ENCODE data around the gene MRPS21. TPM values are rescaled to one million over a fixed set of nuclear protein-coding genes. Genes with fewer than 3 reads are reported as not detected.
"Not testable (repeated sequence)": the region's sequence is repeated elsewhere in the genome, so short reads cannot be mapped to it uniquely, and the experiment has no call there.

Gene MRPS21
- total RNA-seq, 6 experiments from 2014 or later: 22.9 to 30.5 (median 25.0) TPM

- intact Hi-C loops (cut with DNase I): no loop called here
- no peak for DNase-seq
Observed at GRCh38 chr1:150302338-150302737, 8.7 kb downstream of the MRPS21 start.

GRCh38 chr1:150302902-150303301 is 9.2 kb downstream of the MRPS21 start:
- TF ChIP-seq POLR2A (IDR thresholded peaks at IDR 0.05) (no peak), CTCF (IDR thresholded peaks at IDR 0.05) (no peak)
- Histone ChIP-seq H3K27ac (no peak overlapping the region), H3K9me3 (no peaks in the 10 kb centered on the region), H3K27me3 (no peaks in the 10 kb centered on the region), H3K4me3 (no peak overlapping the region), H3K36me3 (peaks cover 0 to 31% (median 8%) of the 10 kb centered on the region in 4 donors), H3K4me1 (no peaks in the 10 kb centered on the region)
- no peak for ATAC-seq
- intact Hi-C loops (cut with DNase I): no loop called here
- no peak for DNase-seq
- WGBS (ENCODE audit: insufficient coverage, low coverage, low lambda C conversion rate, missing lambda C conversion rate): 56% methylated on average over 2 of the region's 2 CpGs

More at GRCh38 chr1:150302338-150302737, 8.7 kb downstream of the MRPS21 start:
- Histone ChIP-seq H3K27ac (no peak overlapping the region), H3K4me1 (no peaks in the 10 kb centered on the region), H3K4me3 (no peak overlapping the region), H3K36me3 (peaks cover 0 to 28% (median 8%) of the 10 kb centered on the region in 4 donors), H3K9me3 (no peaks in the 10 kb centered on the region), H3K27me3 (no peaks in the 10 kb centered on the region)
- ATAC-seq: no peak
- WGBS (ENCODE audit: insufficient coverage, low coverage, low lambda C conversion rate, missing lambda C conversion rate): 77% methylated on average over 4 of the region's 6 CpGs
- no peak for TF ChIP-seq CTCF (IDR thresholded peaks at IDR 0.05)
- no peak for TF ChIP-seq POLR2A (IDR thresholded peaks at IDR 0.05)

- 95% methylated on average over 9 of the region's 9 CpGs for WGBS (ENCODE audit: insufficient coverage, low coverage, low lambda C conversion rate, missing lambda C conversion rate)
- intact Hi-C loops (cut with DNase I); H3K4me3 ChIP-seq; H3K27ac ChIP-seq; ATAC-seq; DNase-seq; H3K36me3 ChIP-seq; H3K27me3 ChIP-seq; H3K4me1 ChIP-seq; H3K9me3 ChIP-seq: not testable (repeated sequence)
Observed at GRCh38 chr1:150308585-150308984, 14.9 kb downstream of the MRPS21 start.

- DNase-seq (no peak), ATAC-seq (no peak)
- TF ChIP-seq CTCF (IDR thresholded peaks at IDR 0.05) (no peak), POLR2A (IDR thresholded peaks at IDR 0.05) (no peak)
- Histone ChIP-seq H3K36me3 (peaks cover 0 to 7% (median 0%) of the 10 kb centered on the region in 4 donors), H3K9me3 (no peaks in the 10 kb centered on the region), H3K27me3 (no peaks in the 10 kb centered on the region), H3K4me3 (no peak overlapping the region), H3K27ac (no peak overlapping the region), H3K4me1 (no peaks in the 10 kb centered on the region)
- intact Hi-C loops (cut with DNase I): no loop called here
- 89% methylated on average over 8 of the region's 10 CpGs for WGBS (ENCODE audit: insufficient coverage, low coverage, low lambda C conversion rate, missing lambda C conversion rate)
Observed at GRCh38 chr1:150309758-150310508, 16.3 kb downstream of the MRPS21 start.

- H3K4me1 ChIP-seq: no peaks in the 10 kb centered on the region
- WGBS (ENCODE audit: insufficient coverage, low coverage, low lambda C conversion rate, missing lambda C conversion rate): 84% methylated on average over 2 of the region's 2 CpGs
- no peak overlapping the region for H3K4me3 ChIP-seq
- intact Hi-C loops (cut with DNase I): no loop called here
- H3K27me3 ChIP-seq: no peaks in the 10 kb centered on the region
- ATAC-seq: no peak
- no peaks in the 10 kb centered on the region for H3K9me3 ChIP-seq
- H3K27ac ChIP-seq: no peak overlapping the region
- H3K36me3 ChIP-seq: peaks cover 0 to 7% (median 0%) of the 10 kb centered on the region in 4 donors
- no peak for TF ChIP-seq CTCF (IDR thresholded peaks at IDR 0.05)
- TF ChIP-seq POLR2A (IDR thresholded peaks at IDR 0.05): no peak
- DNase-seq: no peak
Observed at GRCh38 chr1:150311762-150312161, 18.1 kb downstream of the MRPS21 start.

GRCh38 chr1:150314691-150315090 is 21.0 kb downstream of the MRPS21 start:
- H3K9me3 ChIP-seq; DNase-seq; ATAC-seq; intact Hi-C loops (cut with DNase I); H3K27ac ChIP-seq; H3K27me3 ChIP-seq; H3K4me3 ChIP-seq; H3K4me1 ChIP-seq; H3K36me3 ChIP-seq: not testable (repeated sequence)
- 94% methylated on average over 4 of the region's 4 CpGs for WGBS (ENCODE audit: insufficient coverage, low coverage, low lambda C conversion rate, missing lambda C conversion rate)
